PC-9 (cell line): Measurements from ENCODE around the gene SLC9A9.

Experiments used
- CTCF ChIP-seq: fragments of 200-600 bp; sonication (generic); conservative IDR thresholded peaks from 2 replicates; pipeline ENCODE4 v1.6.1; 2017; ENCODE audit warnings: mixed run types, antibody characterized with exemption, mild to moderate bottlenecking, moderate library complexity
- EZH2 ChIP-seq: fragments of 200-600 bp; sonication (generic); IDR thresholded peaks from 2 replicates; pipeline ENCODE4 v1.8.0; 2017; ENCODE audit warnings: antibody characterized with exemption, low read depth

DNA sequence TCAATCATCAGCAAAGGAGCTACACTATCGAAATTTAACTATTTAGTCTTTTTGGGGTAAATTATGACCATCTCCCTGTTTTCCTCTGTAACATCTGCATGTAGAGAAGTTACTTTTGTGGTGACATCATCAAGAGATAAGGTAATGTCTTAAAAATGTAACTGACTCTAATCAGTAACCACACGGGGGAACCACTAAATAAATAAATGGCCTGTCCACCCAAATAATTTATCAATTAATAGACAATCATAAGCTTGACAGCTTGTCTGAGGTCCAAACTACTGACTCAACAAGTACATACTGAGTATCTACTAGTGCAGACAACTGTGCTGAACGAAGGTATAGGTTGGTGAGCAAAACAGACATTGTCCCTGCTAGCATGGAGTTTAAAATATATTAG is 219.3 kb downstream of the SLC9A9 start:
- TF ChIP-seq CTCF, result no peak
- TF ChIP-seq EZH2, result no peak
